Breast epithelium (tissue), 3 donors: ENCODE results near the gene CTNNA3.

Experiments used
- CTCF ChIP-seq, 3 donors: fragments of 450-650 bp; IDR thresholded peaks; one replicate each; pipeline ENCODE4 v1.5.1; 2016 to 2017; ENCODE audit warnings: antibody characterized with exemption in 3 of 3, mild to moderate bottlenecking in 3 of 3, moderate library complexity in 3 of 3
- POLR2A ChIP-seq: fragments of 450-650 bp; IDR thresholded peaks from one replicate; pipeline ENCODE4 v1.6.1; 2016; ENCODE audit warnings: antibody characterized with exemption, mild to moderate bottlenecking, moderate library complexity

- TF ChIP-seq POLR2A (no peak), CTCF (IDR thresholded peaks at IDR 0.05) (no peak)
These were observed 713.1 kb downstream of the CTNNA3 start for GRCh38 chr10:66982792-66983474.
